KMS-11 (cell line): ENCODE data around the gene CHST8.
"Not testable (repeated sequence)": the region's sequence is repeated elsewhere in the genome, so short reads cannot be mapped to it uniquely, and the experiment has no call there.

Experiments used
- H2AFZ ChIP-seq: fragments of 200-600 bp; sonication (generic); 2 replicates; pipeline ENCODE4 v1.6.1; 2016; ENCODE audit warnings: antibody characterized with exemption, mixed run types, low read depth
- H3K27ac ChIP-seq: fragments of 200-600 bp; sonication (generic); 2 replicates; pipeline ENCODE4 v1.6.1; 2016; ENCODE audit warnings: mild to moderate bottlenecking, mixed run types
- H3K27me3 ChIP-seq: fragments of 200-600 bp; sonication (generic); 2 replicates; pipeline ENCODE4 v1.6.1; 2017; ENCODE audit warnings: mild to moderate bottlenecking, low read depth, mixed run types, moderate library complexity; ENCODE audit not compliant: insufficient read depth
- H3K36me3 ChIP-seq: fragments of 200-600 bp; sonication (generic); 2 replicates; pipeline ENCODE4 v1.6.1; 2017; ENCODE audit warnings: mild to moderate bottlenecking, mixed run types; ENCODE audit not compliant: insufficient read depth
- H3K4me1 ChIP-seq: fragments of 200-600 bp; sonication (generic); 2 replicates; pipeline ENCODE4 v1.6.1; 2016; ENCODE audit warnings: mild to moderate bottlenecking, low read depth, mixed run types; ENCODE audit not compliant: poor library complexity, severe bottlenecking
- H3K4me2 ChIP-seq: fragments of 200-600 bp; sonication (generic); 2 replicates; pipeline ENCODE4 v1.7.0; 2016; ENCODE audit warnings: mild to moderate bottlenecking, mixed run types
- H3K4me3 ChIP-seq: fragments of 200-600 bp; sonication (generic); IDR thresholded peaks from 2 replicates; pipeline ENCODE4 v1.6.1; 2017; ENCODE audit warnings: low read depth, low read length, mixed read lengths; ENCODE audit not compliant: insufficient read depth
- H3K79me2 ChIP-seq: fragments of 200-600 bp; sonication (generic); 2 replicates; pipeline ENCODE4 v1.6.1; 2016; ENCODE audit warnings: low read depth, mixed run types; ENCODE audit not compliant: insufficient read depth
- H3K9ac ChIP-seq: fragments of 200-600 bp; sonication (generic); 2 replicates; pipeline ENCODE4 v1.6.1; 2016; ENCODE audit warnings: mild to moderate bottlenecking, mixed run types
- H4K20me1 ChIP-seq: fragments of 200-600 bp; sonication (generic); 2 replicates; pipeline ENCODE4 v1.6.1; 2016; ENCODE audit warnings: mild to moderate bottlenecking, mixed run types; ENCODE audit not compliant: insufficient read depth
- CTCF ChIP-seq: fragments of 200-600 bp; sonication (generic); conservative IDR thresholded peaks from 2 replicates; pipeline ENCODE4 v1.6.1; 2017; ENCODE audit warnings: low read depth, mild to moderate bottlenecking, antibody characterized with exemption, low read length, moderate library complexity, mixed read lengths

Gene CHST8

GRCh38 chr19:33662391-33663092 lies 40.8 kb downstream of the CHST8 start:
- Histone ChIP-seq H3K27me3 (no peaks in the 10 kb centered on the region), H3K4me3 (no peak overlapping the region), H3K4me2 (no peak overlapping the region), H3K36me3 (no peaks in the 10 kb centered on the region), H3K9ac (no peak overlapping the region), H4K20me1 (no peaks in the 10 kb centered on the region), H2AFZ (no peak overlapping the region), H3K27ac (no peak overlapping the region), H3K4me1 (no peaks in the 10 kb centered on the region), H3K79me2 (no peaks in the 10 kb centered on the region)
- no peak for TF ChIP-seq CTCF

GRCh38 chr19:33663316-33663715 lies 41.6 kb downstream of the CHST8 start:
- H3K27ac ChIP-seq, H3K79me2 ChIP-seq, H4K20me1 ChIP-seq, H3K4me3 ChIP-seq, H3K36me3 ChIP-seq, H3K4me2 ChIP-seq, H3K27me3 ChIP-seq, H2AFZ ChIP-seq, H3K9ac ChIP-seq, H3K4me1 ChIP-seq: not testable (repeated sequence)

GRCh38 chr19:33664744-33665143 lies 43.0 kb downstream of the CHST8 start:
- Histone ChIP-seq H4K20me1 (no peaks in the 10 kb centered on the region), H2AFZ (no peak overlapping the region), H3K4me2 (no peak overlapping the region), H3K9ac (no peak overlapping the region), H3K36me3 (no peaks in the 10 kb centered on the region), H3K4me1 (no peaks in the 10 kb centered on the region), H3K79me2 (no peaks in the 10 kb centered on the region), H3K27ac (no peak overlapping the region), H3K4me3 (no peak overlapping the region), H3K27me3 (no peaks in the 10 kb centered on the region; the same call in 1 of the 2 replicates)
- TF ChIP-seq CTCF = no peak

GRCh38 chr19:33665776-33666595 lies 44.2 kb downstream of the CHST8 start:
- no peak overlapping the region for H3K27ac ChIP-seq
- no peak overlapping the region for H3K4me3 ChIP-seq
- TF ChIP-seq CTCF = no peak
- H3K9ac ChIP-seq = no peak overlapping the region
- H3K4me2 ChIP-seq = no peak overlapping the region
- no peaks in the 10 kb centered on the region for H3K4me1 ChIP-seq
- H3K27me3 ChIP-seq = no peaks in the 10 kb centered on the region; the same call in 1 of the 2 replicates
- no peaks in the 10 kb centered on the region for H4K20me1 ChIP-seq
- no peaks in the 10 kb centered on the region for H3K36me3 ChIP-seq
- no peaks in the 10 kb centered on the region for H3K79me2 ChIP-seq
- H2AFZ ChIP-seq = no peak overlapping the region
